ENCODE data around the gene SRSF1.

Gene SRSF1

GRCh38 chr17:57972151-57972550 lies 34.9 kb downstream of the SRSF1 start:
- TF ChIP-seq GATA2 (IDR thresholded peaks at IDR 0.05; ENCODE audit: low read depth, low read length): peak; percentile 75; the same call in 1 of the 2 replicates
- no peak for TF ChIP-seq GATA3 (IDR thresholded peaks at IDR 0.05; ENCODE audit: low read depth, low read length)

DNA sequence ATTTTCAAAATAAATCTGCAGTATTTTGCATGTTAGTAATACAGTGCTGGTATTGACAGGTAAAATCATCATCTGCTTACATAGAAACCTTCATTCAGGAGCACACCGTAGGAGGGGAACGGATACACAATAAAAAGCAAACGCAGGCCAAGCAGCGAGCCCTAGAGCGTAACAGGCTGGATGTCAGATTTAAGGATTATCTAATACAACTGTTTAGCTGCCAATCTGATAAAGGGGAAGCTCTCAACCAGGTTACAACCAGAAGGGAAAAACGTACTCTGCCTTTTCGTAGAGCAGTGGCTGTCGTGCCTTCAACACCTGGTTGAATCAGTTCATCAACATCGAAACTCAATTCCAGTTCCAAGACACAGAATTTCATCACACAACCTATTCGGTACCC lies 35.5 kb downstream of the SRSF1 start:
- TF ChIP-seq GATA2 (IDR thresholded peaks at IDR 0.05; ENCODE audit: low read depth, low read length) (peak; percentile 95), GATA3 (IDR thresholded peaks at IDR 0.05; ENCODE audit: low read depth, low read length) (no peak; the same call in none of the 2 replicates)

GRCh38 chr17:57970710-57971109 lies 36.3 kb downstream of the SRSF1 start:
- TF ChIP-seq GATA2 (IDR thresholded peaks at IDR 0.05; ENCODE audit: low read depth, low read length) (no peak), GATA3 (IDR thresholded peaks at IDR 0.05; ENCODE audit: low read depth, low read length) (no peak)

- TF ChIP-seq GATA3 (IDR thresholded peaks at IDR 0.05; ENCODE audit: low read depth, low read length) (no peak), GATA2 (IDR thresholded peaks at IDR 0.05; ENCODE audit: low read depth, low read length) (no peak)
Observed at GRCh38 chr17:57968456-57968855, 38.6 kb downstream of the SRSF1 start.

DNA sequence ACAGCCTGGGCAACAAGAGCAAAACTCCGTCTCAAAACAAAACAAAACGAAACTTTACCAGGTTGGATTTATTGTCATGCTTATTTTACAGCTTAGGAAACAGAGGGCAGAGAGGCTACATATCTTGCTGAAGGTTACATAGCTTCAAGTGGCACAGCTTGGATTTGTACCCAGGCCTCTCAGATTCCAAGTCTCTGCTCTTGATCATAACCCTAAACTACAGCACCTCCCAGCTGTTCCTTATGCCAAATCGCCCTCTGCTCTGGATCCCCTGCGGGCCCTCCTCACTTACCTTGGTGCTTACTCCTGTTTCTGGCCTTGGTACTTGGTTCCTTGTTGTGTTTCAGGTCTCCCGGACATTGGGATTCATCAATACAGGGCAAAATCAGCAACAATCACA lies 40.2 kb downstream of the SRSF1 start:
- TF ChIP-seq GATA3 (IDR thresholded peaks at IDR 0.05; ENCODE audit: low read depth, low read length): no peak

DNA sequence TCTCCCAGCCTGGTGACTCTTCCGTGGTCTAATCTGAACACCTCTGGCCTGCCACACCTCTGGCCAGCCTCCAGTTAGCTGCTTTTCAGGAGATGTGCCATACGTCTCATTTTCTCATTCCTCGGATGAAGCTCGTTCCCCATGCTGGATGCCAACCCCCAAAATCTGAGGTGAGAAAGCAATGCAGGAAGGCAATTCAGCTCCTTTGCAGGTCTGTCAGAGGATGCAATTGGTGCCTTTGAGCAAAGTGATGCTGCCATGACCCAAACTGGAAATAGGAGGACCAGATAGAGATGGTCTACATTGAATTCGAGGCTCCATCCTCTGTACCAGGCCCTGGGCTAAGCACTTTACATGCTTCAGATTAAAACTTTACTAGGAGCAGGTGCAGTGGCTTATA lies 40.8 kb downstream of the SRSF1 start:
- TF ChIP-seq GATA2 (IDR thresholded peaks at IDR 0.05; ENCODE audit: low read depth, low read length) (no peak), GATA3 (IDR thresholded peaks at IDR 0.05; ENCODE audit: low read depth, low read length) (no peak)

DNA sequence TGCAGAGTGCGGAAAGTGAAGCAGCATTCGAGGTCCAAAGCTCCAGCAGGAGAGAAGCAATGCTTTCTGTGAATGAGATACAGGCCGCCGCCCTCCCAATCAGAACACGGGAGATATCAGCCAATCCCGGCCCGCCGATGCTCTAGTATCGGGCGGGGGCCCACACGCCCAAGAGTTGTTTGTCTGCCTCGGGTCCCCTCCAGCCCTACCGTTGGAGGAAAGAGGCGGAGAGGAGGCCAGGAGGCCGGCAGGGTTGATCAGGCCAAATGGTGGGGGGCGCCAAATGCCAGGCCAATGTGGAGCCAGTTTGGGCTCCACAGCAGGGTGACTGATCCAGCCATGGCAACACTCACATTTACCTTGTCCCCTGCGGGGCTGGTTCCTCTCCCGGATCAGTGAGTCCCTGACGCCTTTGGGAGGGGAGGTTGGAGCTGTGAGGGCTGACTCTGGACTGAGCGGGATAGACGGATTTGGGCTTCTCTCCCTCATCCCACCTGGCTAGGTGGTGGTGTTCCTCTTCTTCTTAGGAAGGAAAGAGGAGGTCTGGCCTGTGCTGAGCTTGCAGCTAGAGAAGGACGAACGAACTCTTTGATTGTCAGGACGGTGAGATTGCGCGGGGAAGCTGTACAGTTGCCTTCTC lies 41.4 kb downstream of the SRSF1 start:
- no peak for TF ChIP-seq GATA3 (IDR thresholded peaks at IDR 0.05; ENCODE audit: low read depth, low read length)
- no peak for TF ChIP-seq GATA2 (IDR thresholded peaks at IDR 0.05; ENCODE audit: low read depth, low read length)

DNA sequence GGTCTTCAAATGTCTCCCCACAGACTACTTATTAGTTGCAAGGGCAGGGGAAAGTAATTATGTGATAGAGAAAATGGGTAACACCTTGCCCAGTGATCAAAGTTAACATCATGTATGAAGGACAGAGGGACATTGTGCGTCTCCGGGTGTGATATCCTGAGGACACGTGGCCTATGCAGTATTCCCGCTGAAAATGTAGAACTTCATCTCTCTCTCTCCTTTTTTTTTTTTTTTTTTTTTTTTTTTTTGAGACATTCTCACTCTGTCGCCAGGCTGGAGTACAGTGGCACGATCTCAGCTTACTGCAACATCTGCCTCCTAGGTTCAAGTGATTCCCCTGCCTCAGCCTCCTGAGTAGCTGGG lies 43.9 kb downstream of the SRSF1 start:
- TF ChIP-seq GATA2 (IDR thresholded peaks at IDR 0.05; ENCODE audit: low read depth, low read length) (no peak), GATA3 (IDR thresholded peaks at IDR 0.05; ENCODE audit: low read depth, low read length) (no peak)

GRCh38 chr17:57962279-57963148 lies 44.5 kb downstream of the SRSF1 start:
- no peak for TF ChIP-seq GATA2 (IDR thresholded peaks at IDR 0.05; ENCODE audit: low read depth, low read length)
- TF ChIP-seq GATA3 (IDR thresholded peaks at IDR 0.05; ENCODE audit: low read depth, low read length): no peak

DNA sequence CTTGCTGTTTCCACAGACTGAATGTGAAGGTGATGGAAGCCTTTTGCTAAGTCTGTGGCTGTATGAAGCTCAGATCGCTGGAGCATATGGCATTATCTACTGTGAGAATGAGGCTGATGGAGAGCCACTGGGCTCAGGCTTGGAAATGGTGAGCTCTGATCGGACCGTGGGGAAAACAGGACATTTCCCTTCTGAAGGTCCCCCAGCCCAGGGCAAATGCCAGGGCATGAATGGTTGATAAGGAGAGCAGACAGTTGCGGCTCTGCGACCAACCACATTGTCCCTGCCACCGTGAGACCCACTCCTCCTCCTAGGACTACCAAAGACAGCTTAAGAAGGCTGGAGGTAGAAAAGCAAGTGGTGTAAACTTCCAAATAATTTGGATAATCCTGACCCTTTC lies 47.1 kb downstream of the SRSF1 start:
- TF ChIP-seq GATA3 (IDR thresholded peaks at IDR 0.05; ENCODE audit: low read depth, low read length) (no peak), GATA2 (IDR thresholded peaks at IDR 0.05; ENCODE audit: low read depth, low read length) (no peak)

- TF ChIP-seq GATA2 (IDR thresholded peaks at IDR 0.05; ENCODE audit: low read depth, low read length): no peak
- no peak for TF ChIP-seq GATA3 (IDR thresholded peaks at IDR 0.05; ENCODE audit: low read depth, low read length)
Observed at GRCh38 chr17:57957886-57958285, 49.2 kb downstream of the SRSF1 start.

DNA sequence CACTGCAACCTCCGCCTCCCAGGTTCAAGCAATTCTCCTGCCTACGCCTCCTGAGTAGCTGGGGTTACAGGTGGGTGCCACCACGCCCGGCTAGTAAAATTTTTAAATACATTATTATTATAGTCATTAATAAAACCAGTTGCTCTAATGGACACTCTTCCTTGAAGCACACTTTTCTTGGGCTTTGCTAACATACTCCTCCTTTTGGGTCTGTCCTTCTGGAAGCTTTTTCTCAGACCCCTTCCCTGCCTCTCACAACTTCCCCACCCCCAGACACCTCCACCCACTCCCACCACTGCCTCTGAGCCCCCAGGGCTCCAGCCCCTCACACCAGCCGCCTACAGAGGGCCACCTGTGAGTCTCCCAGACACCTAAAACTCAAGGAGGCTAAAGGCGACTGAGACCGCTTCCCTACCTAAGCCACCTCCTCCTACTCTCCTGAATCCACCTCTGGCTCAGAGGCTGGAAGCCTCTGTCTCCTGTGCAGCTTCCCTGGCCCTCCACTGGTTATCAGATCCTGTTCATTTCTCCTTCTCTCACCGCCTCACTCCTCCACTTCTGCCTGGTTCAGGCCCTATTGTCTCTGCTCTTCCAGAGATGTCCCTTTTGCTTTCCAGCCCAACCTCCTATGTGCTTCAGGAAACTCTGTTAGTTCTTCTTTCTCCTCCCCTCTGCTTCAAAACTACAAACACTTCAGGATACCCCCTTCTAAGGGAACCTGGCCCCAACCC lies 49.8 kb downstream of the SRSF1 start:
- TF ChIP-seq GATA2 (IDR thresholded peaks at IDR 0.05; ENCODE audit: low read depth, low read length) (no peak), GATA3 (IDR thresholded peaks at IDR 0.05; ENCODE audit: low read depth, low read length) (no peak)

DNA sequence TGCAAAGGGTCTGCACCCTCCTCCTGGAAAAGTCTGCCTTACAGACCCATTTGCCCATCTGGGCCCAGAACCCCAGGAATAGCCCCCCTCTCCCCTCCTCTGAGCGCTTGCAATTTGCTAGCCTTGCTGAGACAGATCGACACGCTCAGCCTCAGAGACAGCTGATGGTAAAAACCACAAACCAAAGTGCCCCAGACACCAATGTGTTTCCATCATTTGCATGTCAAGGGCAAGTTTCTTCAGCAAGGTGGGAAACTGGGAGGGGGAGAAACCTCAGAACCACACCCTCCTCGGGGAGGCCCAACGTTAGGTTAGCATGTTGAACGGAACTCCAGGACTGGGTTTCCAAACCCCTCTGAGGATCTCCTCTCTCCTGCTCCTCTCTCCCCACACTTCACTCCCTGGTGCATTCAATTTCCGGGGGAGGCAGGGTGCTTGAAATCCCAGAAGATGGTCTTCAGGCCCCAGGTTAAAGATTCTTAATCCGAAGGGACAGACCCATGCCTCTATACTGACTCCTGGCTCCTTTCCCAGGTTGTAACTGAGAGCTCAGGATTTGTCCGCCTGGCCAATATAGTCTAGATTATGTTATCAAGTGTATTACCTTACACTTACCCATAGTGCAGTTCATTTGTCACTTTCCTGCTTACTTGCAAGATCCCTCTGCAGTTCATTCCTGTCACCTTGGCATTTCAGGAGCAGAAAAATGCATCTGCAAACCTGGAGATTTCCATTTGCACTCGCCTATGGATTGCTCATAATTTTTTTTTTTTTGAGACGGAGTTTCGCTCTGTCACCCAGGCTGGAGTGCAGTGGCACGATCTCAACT lies 50.5 kb downstream of the SRSF1 start:
- TF ChIP-seq GATA3 (IDR thresholded peaks at IDR 0.05; ENCODE audit: low read depth, low read length) (no peak), GATA2 (IDR thresholded peaks at IDR 0.05; ENCODE audit: low read depth, low read length) (no peak)
